Stimulated activated CD8-positive, alpha-beta memory T cell treated with anti-CD3 and anti-CD28 coated beads, Interleukin-4, amount 100 ng/mL, for 48 hours (primary cell): ENCODE measurements around the gene SGMS1.
A peak's percentile ranks its signal among the peaks of the same experiment; 100 is the strongest.

Experiments
- DNase-seq: peaks from one replicate; pipeline ENCODE4 v3.0.0-alpha.2; 2020

SGMS1 gene

DNA sequence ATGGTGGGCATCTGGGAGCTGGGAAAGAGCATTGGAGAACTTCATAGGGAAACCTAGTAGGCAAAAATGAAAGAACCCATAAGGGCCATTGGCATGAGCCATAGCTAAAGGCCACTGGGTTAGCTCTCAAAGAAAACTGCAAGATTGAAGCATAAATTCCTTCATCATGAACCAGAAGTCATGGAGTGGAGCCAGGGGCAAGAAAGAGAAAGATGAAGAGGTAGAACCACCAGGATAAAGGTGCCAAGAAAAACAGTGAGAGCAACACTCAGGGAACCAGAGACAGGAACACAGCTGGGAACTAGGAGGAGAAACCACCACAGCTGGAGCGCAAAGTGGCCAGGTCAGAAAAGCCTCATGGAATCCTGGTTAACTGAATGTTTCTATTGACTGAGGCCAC, 11.5 kb upstream of the SGMS1 start:
- DNase-seq = no peak

DNA sequence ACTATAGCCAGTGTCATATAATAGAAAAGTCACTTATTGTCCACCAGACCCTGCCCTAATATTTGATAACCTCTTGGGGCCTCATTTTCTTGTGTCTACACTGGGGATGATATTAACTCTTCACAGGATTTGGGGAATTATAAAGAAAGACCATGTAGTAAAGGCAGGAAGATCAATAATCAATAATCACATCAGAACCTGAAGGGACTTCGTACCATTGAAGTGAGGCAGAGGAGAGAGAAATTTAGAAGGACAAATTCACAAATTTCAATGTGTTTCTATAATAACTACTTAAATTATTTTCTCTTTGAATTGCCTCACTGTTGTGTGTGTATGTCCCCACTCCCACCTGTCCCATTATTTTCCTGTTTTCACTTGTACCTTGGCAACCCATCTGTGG, 10.7 kb upstream of the SGMS1 start:
- no peak for DNase-seq

DNA sequence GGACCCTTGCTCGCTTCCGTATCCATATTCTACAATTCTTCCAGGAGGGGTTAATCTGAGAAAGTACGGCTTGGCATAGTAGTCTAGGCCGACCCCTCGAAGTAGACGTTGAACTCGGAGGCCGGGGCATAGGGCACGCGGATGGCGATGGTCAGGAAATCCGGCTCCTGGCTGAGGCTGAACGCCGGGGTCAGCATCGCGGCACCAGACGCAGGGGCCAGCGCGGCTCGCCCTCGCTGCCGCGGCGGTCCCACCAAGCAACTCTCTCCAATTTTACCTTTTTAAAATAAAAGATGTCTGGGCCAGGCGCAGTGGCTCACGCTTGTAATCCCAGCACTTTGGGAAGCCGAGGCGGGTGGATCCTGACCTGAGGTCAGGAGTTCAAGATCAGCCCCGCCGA, 7.3 kb upstream of the SGMS1 start:
- no peak for DNase-seq

DNA sequence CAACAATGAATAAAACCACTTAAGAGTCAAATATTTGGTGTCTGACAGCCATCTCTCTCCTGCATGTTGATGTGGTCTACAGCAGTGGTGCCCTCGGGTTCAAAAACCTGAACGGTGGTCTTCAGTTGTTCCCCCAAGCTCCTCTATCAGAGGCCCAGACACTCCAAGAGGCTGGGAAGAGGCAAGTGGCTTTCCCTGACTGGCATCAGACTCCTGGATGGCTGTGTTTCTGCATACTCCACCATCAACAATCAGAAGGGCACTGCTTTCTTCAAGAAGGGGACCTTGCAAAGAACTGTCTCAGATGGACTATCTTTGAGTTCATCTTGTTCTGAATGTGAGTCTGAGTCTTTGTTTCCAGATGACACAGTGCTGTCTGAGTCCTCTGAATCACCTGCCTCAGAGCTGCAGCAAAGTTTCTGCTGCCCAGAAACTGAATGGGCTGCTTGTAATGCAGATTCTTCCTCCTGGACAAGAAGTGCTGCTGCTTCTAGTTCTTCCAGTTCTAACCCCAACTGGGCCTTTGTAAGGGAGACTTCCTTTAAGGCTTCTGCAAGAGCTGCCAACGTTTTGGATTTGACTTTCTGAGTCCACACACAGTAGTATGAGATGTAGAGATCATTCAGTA, 5.9 kb upstream of the SGMS1 start:
- no peak for DNase-seq

DNA sequence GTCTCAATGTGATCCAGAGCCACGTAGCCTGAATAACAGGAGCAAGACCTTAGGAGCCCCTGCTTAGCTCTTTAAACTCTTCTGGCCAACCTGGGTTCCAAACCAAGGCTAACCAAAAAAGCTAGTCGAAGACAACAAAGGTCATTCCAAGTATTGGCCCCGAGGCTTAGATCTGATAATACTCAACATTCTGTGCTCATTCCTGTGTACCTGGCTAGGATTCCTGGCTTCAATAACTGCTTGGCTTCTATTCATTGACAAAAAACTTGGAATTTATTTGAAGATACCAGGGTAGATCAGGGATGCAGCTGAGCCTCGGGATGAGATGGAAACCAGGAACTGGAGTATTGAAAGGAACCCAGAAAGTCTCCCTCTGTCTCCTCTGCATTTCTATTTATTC, 4.1 kb upstream of the SGMS1 start:
- no peak for DNase-seq

DNA sequence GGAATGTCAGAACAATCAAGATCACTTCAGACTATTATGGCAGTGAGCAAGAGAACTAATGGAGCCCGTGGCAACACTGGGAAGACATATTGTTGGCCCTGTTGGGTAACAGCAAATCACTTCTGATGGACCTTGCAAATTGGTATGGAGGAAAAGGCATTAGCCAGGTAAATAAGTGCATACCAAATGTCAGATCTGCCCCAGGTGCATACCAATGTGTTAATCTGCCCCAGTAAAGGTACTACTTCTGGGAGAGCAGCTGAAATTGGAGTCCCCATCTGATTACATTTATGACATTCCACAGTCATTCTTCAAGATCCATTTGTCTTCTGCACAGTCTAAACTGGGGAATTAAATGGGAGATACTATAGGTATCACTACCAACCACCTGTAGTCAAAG, 3.7 kb upstream of the SGMS1 start:
- no peak for DNase-seq

DNA sequence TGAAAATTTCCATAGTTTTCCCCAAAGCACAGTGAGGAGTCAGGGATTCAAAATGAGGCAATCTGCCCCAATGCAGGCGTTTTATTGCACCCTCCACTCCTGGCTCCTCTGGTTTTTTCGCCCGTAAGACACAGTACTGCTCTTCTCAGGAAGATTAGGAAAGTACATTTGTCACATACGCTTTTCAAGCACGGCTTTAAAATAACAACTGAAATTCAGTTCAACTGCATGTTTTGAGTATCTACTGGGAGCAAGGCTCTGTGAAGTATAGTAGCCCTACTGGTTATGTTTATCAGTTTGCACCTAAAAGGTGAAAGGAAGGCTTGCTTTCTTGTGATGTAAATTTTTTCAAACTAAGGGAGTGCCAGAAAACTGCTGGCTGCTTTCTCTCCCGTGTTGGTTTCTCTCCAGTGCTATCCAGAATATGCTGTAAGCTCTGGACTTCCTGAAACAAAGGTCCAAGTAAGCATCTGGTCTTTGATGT, 1.9 kb upstream of the SGMS1 start:
- DNase-seq = no peak

DNA sequence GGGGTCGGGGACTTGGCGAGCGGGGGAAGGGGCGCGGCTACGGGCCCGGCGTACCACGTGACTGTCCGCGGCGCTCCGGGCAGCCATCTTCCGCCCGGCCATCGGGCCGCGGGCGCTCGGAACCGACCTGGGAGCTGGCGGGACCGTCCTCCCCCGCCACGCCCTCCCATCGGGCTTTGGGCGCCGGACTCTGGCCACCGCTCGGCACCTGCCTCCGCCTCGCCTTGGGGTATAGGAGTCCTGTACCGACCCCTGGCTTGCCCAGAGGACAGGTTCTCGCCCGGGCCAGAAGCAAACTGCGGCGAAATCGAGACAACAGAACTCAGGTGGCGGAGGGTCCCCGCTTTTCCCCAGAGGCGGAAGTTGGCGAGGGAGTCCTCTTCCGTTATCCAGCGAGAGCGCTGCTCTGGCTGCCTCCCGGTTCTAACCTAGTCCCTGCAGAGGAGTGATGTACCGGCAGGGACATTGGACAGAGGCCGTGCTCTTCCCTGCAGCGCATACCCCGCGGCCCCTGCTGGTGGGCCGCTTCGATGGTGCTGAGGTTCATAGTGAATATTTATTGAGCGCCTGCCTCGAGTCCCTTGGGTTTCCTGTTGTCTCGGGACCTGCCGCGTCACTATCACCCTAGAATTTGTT, 1.2 kb upstream of the SGMS1 start:
- DNase-seq = peak; percentile 72

DNA sequence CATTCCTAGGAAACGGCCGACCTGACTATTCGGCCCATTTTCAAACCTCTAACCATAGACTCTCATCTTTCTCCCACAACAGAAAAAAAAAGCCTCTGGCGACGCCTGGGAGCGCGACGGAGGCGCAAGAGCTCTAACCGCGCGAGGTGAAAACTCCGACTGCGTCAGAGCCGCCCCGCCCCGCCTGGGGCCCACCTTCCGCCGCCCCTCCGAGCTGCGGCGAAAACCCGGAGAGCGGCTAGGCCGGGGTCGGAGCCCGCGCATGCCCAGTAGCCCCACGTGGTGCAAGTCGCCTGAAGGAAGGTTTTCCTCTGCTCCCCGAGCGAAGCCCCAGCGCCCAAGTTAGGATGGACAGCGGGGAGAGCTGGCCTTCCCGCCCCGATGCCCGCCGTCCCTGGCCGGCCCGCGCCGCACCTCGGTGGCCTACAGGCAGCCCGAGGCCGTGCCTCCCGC, 683 bp upstream of the SGMS1 start:
- peak; percentile 97 for DNase-seq

DNA sequence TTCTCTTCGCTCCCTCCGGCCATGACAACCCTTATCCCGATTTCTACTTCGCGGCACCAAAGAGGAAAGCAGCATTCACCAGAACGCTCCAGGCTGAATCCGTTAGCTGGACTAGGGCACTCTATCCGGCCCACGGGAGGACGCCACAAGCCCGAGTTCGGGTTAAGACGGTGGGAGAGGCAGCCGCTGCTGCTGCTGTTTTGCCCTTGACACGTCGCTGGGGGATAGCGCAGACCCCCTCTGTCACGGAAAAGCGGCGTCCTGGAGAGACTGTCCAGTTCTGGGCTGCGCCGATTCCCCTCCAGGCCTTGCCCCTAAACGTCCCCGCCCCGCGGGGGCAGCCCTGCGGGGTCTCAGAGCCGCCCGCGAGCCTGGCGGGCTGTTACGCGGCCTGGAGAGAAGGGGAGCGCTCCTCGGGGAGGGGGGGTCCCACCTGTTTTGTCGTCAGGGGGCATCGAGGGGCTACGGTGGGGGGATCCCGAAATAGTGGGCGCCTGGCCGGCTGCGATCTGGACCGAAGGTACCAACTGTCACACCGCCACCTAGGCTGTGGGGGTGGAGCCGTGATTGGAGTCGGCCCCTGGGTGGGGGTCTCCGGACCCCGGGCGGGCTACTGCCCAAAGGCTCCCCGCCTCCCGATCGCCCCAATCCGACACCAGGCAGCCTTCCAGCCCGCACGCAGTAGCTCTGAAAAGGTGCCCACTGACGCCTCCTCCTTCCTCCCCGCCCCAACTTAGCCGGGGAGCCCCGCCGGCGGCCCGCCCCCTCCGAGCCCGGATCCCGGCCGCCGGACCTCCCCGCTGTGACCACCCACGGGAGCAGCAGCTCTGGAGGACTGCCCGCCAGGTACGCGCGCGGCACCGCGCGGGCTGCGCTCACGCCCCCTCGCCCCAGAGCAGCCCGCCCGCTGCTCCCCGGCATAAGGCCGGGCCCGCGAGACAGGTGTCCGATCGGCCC, 772 bp downstream of the SGMS1 start:
- DNase-seq = peak; percentile 62

DNA sequence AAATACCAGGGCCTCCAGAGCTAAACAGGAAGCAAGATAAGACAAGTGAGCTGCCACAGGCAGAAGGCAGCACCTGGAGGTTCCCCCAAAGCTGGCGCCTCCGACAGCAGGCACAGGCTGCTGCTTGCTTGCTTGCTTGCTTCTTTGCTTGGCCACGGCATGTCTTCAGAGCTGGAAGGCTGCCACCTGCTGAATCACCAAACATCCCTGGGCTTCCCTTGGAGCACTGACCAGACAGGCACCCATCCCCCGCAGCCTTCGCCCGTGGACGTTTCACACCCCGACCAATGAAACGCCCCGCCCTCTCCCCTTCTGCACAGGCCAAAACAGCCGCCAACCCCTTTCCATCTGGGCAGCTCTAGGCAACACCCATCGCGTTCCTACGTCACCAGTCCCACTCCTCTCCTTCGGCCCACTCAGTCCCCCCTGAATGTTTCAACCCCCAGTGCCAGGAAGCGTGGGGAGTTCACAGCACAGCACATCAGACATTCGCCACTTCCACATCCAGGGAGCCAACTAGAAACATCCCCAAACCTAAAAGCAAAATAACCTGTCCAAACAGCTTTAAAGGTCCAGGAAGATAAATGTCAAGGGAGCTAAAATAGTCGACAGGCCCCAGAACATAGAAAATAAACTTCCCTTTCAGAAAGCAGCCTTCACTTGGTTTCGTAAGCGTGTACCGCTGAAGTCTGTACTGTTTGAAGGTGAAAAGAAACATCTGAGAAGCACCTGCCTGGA, 1.6 kb downstream of the SGMS1 start:
- DNase-seq = peak; percentile 69

DNA sequence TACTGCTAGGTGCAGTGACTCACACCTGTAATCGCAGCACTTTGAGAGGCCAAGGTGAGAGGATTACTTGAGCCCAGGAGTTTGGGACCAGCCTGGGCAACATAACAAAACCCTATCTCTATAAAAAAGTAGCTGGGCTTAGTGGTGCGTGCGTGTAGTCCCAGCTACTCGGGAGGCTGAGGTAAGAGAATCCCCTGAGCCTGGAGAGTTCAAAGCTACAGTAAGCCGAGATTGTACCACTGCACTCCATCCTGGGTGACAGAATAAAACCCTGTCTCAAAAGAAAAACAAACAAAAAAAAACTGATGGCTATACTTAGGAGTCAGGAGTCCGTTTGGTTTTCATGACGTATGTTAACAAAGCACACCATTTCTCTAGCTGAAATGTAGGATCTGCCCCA, 2.9 kb downstream of the SGMS1 start:
- no peak for DNase-seq

DNA sequence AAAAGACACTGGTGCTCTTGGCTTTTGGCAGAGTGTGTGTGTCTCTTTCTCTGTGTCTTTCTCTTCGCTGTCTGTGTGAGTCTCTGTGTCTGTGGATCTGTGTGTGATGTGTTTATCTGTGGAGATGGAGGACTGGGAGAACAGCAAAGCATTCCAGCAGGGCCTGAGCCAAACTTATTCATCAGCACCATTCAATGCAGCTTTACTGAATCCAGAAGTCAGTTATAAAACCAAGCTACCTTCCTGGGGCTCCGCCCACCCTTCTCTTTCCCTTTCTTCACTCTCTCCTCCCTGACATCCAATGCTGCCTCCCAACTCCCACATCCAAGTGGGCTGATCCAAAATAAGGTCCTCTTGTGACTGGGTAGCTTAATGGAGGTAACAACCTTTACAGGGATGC, 3.9 kb downstream of the SGMS1 start:
- no peak for DNase-seq

DNA sequence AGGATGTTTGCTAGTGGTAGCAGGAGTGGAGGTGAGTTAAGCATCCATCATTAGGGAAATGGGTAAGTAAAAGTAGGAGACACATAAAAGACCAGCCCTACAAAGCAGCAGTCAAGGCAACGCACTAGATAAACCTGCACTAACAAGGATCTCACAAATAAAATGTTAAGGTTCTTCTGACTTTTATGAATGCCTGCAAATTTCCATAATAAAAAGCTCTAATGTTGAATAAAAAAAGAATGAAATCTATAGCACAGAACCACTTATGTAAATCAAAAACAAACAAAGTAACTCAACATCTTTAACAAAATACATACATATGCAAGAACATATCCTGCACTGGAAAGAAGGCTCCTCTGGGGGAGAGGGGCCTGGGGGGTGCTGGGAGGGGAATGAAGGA, 4.6 kb downstream of the SGMS1 start:
- DNase-seq = no peak

DNA sequence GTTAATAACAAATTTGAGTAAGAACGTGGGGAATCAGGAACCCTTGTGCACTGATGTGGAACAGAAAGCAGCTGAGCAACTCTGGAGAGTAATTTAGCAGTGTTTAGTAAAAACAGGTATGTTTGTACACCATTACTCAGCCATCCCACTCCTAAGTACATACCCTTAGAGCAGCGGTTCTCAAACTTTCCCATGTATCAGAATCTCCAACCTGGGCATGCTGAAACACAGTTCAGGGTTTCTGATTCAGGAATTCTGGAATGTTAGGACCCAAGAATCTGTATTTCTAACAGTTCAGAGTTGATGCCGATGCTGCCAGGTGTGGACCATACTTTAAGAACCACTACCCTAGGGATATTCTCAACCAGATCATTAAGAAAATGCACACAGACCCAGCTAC, 5.1 kb downstream of the SGMS1 start:
- no peak for DNase-seq

DNA sequence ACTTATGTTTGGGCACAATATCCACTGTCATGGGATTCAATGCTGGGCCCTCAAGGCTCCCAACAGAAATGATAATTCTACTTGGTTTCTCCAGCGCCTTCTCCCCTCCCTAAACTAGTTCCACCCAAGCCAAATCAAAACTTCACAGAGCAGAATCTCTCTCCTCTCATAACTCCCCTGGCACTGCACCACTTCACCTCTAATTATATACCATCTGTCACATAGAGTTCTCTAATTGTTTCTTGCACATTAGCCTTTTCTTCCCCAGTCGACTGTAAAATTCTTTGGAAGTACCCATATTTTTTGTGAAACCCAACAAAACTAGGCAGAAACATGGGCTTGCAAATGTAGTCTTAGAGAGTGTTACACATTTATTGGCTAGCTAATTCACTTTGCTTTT, 8.1 kb downstream of the SGMS1 start:
- DNase-seq = no peak

DNA sequence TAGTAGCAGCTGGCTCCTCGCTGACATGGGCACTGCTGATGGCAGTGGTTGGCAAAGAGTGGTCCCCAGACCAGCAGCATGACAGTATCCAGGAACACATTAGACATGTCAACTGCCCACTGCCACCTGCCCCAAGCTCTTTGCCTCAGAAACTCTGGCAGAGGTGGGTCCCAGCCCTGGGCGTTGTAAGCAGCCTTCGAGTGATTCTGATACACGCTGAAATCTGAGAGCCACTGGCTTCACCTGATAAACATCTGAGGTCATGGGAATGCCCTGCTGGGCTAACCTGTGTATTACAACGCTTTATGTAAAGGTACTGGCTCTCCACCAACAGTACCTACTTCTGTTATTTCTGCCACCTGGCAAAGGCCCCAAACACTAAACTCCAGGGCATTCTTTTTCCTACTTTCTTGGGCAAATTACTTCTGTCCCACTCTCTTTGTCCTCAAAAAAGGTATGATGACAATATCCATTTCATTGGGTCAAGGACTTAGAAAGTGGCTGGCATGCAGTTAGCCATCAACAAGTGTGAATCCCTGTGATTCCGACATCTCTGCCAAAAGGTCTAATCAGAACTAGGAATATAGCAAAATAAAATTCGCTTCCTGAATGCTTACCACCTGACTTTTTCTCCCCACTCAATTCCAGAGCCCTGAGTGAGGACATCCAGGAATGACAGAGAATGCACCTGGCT, 9.2 kb downstream of the SGMS1 start:
- DNase-seq = no peak

DNA sequence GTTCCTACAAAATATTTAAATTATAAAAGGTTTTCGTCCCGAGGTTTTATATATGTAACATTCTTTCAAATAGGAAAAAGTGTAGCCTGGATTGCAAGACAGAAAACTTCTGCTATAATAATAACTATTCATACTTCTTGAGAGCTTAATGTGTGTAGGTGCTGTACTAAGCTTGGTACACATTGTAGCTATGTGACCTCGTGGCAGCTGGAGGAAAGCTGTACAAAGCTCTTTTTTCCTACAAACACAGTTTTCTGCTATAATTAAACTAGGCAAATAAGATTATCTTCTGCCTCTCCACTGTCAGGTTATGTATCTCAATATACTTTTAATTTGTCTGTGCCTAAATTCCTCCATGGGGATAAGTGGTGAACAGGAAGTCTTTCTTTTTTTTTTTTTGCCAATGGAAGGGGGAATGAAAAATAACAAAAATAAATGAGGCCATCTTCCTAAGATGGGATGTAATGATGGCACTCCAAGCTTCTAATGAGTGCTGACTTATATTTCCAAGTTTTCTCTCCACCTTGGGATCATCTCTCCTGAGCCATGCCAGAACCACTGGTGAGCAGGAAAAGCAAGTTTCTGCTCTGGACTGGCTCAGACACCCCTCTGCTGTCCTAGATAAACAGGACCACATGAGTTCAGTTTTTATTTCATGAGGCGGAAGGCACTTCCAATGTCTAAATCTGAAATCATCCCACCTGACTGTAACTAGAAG, 9.9 kb downstream of the SGMS1 start:
- DNase-seq = no peak

DNA sequence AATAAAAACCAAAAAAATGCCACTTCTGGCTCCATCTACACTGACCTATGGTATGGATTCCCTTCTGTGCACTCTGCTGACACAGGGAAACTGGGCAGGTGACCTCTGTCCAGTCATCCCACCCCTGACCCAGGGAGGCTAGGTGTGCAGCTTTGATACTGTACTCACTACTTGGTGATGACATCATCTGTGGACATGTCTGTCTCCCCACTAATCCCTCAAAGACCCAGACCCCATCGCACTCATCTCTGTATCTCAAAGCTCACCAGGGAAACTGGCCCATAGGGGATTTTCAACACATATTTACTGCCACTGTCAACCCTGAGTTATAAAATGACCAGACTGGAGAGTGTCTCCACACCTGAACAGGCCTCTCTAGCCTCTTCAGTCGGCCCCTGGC, 10.6 kb downstream of the SGMS1 start:
- no peak for DNase-seq

DNA sequence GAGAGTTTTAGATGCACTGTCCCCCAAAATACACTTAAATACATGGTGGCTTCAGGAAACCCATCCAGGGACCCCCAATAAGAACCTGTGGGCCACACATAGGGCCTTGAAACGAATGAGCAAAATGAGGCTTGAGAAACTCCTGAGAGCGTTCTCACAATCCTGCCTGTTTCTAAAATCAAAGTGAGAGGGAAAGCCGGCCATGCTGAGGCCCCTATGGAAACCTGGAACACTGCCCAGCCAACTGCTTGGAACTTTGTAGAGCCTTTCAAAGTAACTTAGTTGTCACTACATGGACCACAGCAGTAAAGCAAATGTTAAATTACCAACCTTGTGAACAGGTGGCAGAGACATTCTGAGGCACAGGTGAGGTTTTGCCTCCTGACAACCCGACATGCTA, 13.4 kb downstream of the SGMS1 start:
- DNase-seq = no peak

DNA sequence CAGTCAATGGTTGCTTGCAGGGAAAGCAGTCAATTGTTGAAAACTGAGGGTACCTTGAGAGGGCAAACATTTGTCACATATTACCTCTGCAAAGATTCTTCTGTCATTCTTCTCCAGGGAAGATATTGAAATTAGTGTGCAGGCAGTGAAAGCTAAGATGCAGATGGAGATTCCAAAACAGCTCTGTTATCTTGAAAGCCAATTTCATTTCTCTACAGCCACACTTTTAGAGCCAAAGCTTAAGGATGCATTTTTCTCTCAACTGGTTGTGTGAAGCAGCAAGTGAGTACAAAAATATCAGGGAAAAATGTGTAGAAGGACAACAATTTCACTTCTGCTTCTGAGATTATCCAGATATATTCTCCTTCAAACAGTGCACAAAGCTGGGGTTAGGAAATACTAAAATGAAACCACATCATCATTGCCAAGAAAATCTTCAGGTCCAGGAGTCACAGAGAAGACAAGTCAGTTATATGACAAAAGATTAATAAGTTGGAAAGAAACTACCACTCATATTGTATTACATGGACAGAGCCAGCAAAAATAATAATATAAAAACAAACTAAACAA, 16.3 kb downstream of the SGMS1 start:
- no peak for DNase-seq

DNA sequence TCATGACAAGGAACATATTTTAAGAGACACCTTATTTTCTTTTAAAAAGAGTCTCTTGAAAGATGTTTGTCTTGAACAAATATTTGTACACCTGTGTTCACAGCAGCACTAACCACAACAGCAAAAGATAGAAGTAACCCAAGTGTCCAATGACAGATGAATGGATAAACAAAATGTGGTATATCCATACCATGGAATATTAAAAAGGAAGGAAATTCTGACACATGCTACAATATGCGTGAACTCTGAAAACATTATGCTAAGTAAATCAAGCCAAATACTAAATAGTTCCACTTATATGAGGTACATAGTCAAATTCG, 17.8 kb downstream of the SGMS1 start:
- no peak for DNase-seq
